ENCODE measurements around the gene IZUMO3. TPM values are rescaled to one million over a fixed set of nuclear protein-coding genes. Genes with fewer than 3 reads are reported as not detected.

The IZUMO3 gene
- total RNA-seq, 1 donor from 2014 or later = not detected

DNA sequence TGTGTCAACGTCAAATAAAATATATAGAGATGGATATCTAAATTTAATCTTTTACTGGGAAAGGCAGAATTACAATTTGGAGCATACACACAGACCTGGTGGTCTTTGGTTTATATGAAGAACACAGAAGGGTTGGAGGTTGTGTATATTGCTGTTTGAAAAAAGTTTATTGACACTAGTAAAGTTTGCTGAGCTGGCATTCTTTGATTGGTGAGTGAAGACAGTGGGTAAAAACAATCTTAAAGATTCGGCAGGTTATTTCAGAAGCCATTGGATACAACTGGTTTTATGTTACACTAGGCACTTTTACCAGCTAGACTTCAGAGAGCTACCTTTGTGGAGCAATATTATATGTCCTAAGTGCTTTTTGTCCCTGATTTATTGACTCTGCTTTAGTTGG lies 27.2 kb downstream of the IZUMO3 start:
- no peaks in the 10 kb centered on the region for H3K4me1 Mint-ChIP-seq
- H3K4me3 Mint-ChIP-seq = no peak overlapping the region
- H3K27me3 Mint-ChIP-seq (ENCODE audit: low read depth) = no peaks in the 10 kb centered on the region

DNA sequence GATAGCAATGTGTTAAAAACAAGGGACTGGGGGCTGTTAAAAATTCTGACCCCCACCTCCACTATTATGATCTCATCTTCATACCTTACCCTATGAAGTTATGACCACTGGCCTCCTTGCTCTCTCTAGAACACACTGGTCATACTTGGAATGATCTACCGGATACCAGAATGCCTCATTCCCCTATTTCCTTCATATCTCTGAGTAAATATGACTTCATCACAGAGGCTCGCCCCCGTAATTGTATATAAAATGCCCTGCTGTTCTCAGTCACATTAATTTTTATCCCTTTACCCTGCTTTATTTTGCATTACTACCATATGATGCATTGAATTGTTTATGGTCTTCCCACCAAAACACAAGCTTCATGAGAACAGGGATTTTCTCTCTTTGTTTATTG lies 29.2 kb downstream of the IZUMO3 start:
- TF ChIP-seq, protein P1, sequence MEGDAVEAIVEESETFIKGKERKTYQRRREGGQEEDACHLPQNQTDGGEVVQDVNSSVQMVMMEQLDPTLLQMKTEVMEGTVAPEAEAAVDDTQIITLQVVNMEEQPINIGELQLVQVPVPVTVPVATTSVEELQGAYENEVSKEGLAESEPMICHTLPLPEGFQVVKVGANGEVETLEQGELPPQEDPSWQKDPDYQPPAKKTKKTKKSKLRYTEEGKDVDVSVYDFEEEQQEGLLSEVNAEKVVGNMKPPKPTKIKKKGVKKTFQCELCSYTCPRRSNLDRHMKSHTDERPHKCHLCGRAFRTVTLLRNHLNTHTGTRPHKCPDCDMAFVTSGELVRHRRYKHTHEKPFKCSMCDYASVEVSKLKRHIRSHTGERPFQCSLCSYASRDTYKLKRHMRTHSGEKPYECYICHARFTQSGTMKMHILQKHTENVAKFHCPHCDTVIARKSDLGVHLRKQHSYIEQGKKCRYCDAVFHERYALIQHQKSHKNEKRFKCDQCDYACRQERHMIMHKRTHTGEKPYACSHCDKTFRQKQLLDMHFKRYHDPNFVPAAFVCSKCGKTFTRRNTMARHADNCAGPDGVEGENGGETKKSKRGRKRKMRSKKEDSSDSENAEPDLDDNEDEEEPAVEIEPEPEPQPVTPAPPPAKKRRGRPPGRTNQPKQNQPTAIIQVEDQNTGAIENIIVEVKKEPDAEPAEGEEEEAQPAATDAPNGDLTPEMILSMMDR (conservative IDR thresholded peaks at IDR 0.05) = no peak

More for the DNA sequence above, 27.2 kb downstream of the IZUMO3 start:
- no peaks in the 10 kb centered on the region for H3K9me3 Mint-ChIP-seq
- TF ChIP-seq, protein P1 (conservative IDR thresholded peaks at IDR 0.05) = no peak
- no peaks in the 10 kb centered on the region for H3K36me3 Mint-ChIP-seq (ENCODE audit: low read depth)
- no peak overlapping the region for H3K27ac Mint-ChIP-seq (ENCODE audit: unreplicated experiment)
- DNase-seq (ENCODE audit: low read depth, low spot score) = no peak

DNA sequence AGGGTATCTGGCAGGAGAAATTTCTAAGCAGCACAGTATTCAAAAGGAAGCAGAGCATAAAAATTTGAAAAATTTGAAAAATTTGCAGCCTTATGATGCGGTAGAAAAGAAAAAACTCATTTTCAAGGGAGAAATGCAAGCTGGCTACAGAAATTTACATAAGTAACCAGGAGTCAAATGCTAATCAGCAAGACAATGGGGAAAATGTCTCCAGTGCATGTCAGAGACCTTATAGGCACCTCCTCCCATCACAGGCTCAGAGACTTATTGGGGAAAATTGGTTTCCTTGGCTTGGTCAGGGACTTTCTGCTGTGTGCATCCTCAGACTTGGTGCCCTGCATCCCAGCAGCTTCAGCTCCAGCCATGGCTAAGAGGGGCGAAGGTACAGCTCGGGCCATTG lies 35.8 kb downstream of the IZUMO3 start:
- no peak overlapping the region for H3K27ac Mint-ChIP-seq (ENCODE audit: unreplicated experiment)
- H3K4me1 Mint-ChIP-seq = no peaks in the 10 kb centered on the region
- no peak for DNase-seq (ENCODE audit: low read depth, low spot score)

More for the DNA sequence above, 29.2 kb downstream of the IZUMO3 start:
- Mint-ChIP-seq H3K27me3 (ENCODE audit: low read depth) (no peaks in the 10 kb centered on the region), H3K9me3 (peaks cover 5% of the 10 kb centered on the region), H3K27ac (ENCODE audit: unreplicated experiment) (no peak overlapping the region), H3K4me3 (no peak overlapping the region), H3K4me1 (no peaks in the 10 kb centered on the region), H3K36me3 (ENCODE audit: low read depth) (no peaks in the 10 kb centered on the region)
- no peak for DNase-seq (ENCODE audit: low read depth, low spot score)

DNA sequence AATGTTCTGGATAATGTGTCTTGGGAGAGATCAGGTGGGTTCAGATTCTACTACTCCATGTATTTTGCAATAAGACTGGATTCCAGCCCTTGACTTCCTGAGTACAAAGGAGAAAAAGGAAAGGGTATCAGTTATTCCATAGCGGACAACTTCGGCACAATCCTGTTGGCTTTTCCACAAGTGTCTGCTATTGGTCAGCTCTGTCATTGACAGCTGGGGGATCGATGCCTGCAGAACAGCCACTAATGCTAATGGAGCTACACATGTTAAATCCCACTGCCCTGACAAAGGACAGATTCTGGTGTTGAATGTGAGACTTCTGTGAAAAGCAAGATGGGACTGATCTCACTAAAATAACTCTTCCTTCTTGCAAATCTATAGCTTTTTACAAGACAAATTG lies 41.2 kb downstream of the IZUMO3 start:
- Mint-ChIP-seq H3K4me3 (no peak overlapping the region), H3K27me3 (ENCODE audit: low read depth) (no peaks in the 10 kb centered on the region), H3K36me3 (ENCODE audit: low read depth) (peaks cover 4% of the 10 kb centered on the region), H3K4me1 (no peaks in the 10 kb centered on the region), H3K27ac (ENCODE audit: unreplicated experiment) (no peak overlapping the region), H3K9me3 (peaks cover 4% of the 10 kb centered on the region)
- TF ChIP-seq, protein P1 (conservative IDR thresholded peaks at IDR 0.05) = no peak
- no peak for DNase-seq (ENCODE audit: low read depth, low spot score)

More for the DNA sequence above, 35.8 kb downstream of the IZUMO3 start:
- TF ChIP-seq, protein P1 (conservative IDR thresholded peaks at IDR 0.05) = no peak
- H3K4me3 Mint-ChIP-seq = no peak overlapping the region
- peaks cover 18% of the 10 kb centered on the region for H3K9me3 Mint-ChIP-seq
- no peaks in the 10 kb centered on the region for H3K27me3 Mint-ChIP-seq (ENCODE audit: low read depth)
- peaks cover 5% of the 10 kb centered on the region for H3K36me3 Mint-ChIP-seq (ENCODE audit: low read depth)

DNA sequence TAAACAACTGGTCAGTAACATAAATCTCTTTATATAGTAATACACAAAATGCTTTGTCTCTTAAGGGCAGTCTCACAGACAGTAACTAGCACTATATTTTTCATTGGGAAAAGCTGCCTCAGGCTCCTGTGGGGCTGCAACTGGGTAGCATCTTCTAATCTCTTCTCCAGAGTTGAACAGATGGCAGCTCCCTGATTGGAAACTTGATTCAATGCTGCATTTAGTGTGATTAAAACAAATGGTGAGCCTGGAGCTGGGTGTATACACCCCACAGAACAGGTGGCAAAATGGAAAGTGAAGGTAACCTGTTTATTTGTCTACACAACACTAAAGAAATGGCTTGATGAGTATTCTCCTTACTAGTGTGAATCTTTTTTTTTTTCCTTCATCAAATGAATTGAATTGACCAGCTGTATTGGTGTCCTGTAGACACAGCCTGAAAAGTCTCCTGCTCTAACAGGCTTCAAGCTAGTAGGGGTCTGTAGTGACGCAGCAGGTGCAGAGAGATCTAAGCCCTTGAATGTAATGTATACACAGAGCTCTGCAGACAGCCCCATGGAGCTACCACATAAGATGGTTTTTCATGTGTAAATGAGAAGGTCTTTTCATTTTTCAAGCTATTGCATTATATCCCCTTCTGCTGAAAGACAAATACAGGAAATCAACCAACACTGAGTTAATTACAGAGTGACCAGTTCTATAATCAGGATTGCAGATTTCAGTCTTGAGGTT lies 43.3 kb downstream of the IZUMO3 start:
- TF ChIP-seq, protein P1 (conservative IDR thresholded peaks at IDR 0.05) = no peak
- Mint-ChIP-seq H3K27me3 (ENCODE audit: low read depth) (no peaks in the 10 kb centered on the region), H3K4me1 (peaks cover 4% of the 10 kb centered on the region), H3K27ac (ENCODE audit: unreplicated experiment) (no peak overlapping the region), H3K9me3 (no peaks in the 10 kb centered on the region), H3K36me3 (ENCODE audit: low read depth) (no peaks in the 10 kb centered on the region), H3K4me3 (no peak overlapping the region)
- no peak for DNase-seq (ENCODE audit: low read depth, low spot score)
